GM23338 (cell line): ENCODE data around the gene TRIM38. TPM values are rescaled to one million over a fixed set of nuclear protein-coding genes. Genes with fewer than 3 reads are reported as not detected.

ENCODE experiments used
- CTCF ChIP-seq, 2 experiments: fragments of 200-600 bp in 1 of 2; sonication (generic) in 1 of 2; conservative IDR thresholded peaks; 2 replicates each; pipeline versions ENCODE4 v1.5.1 to v1.6.1; 2016 to 2017; ENCODE audit warnings: antibody characterized with exemption in 2 of 2, low read depth in 2 of 2, mild to moderate bottlenecking in 2 of 2, moderate library complexity in 1 of 2
- ETS1 ChIP-seq: IDR thresholded peaks from 2 replicates; pipeline ENCODE4 v1.6.1; 2016; ENCODE audit warnings: antibody characterized with exemption
- EZH2 ChIP-seq: fragments of 200-600 bp; sonication (generic); IDR thresholded peaks from one replicate; pipeline ENCODE4 v1.8.0; 2017; ENCODE audit warnings: antibody characterized with exemption, mild to moderate bottlenecking, low read depth; ENCODE audit not compliant: unreplicated experiment
- EZH2phosphoT487 ChIP-seq: fragments of 200-600 bp; sonication (generic); IDR thresholded peaks from one replicate; pipeline ENCODE4 v1.8.1; 2018; ENCODE audit warnings: antibody characterized with exemption; ENCODE audit not compliant: unreplicated experiment
- JUNB ChIP-seq: IDR thresholded peaks from one replicate; pipeline ENCODE4 v1.6.1; 2016; ENCODE audit warnings: antibody characterized with exemption; ENCODE audit not compliant: unreplicated experiment
- NANOG ChIP-seq: IDR thresholded peaks from 2 replicates; pipeline ENCODE4 v1.6.1; 2016; ENCODE audit warnings: antibody characterized with exemption, borderline replicate concordance
- POLR2AphosphoS5 ChIP-seq: IDR thresholded peaks from 2 replicates; pipeline ENCODE4 v1.6.1; 2016; ENCODE audit warnings: antibody characterized with exemption, low read depth
- ZNF114 ChIP-seq: fragments of 250-450 bp; sonication (Bioruptor Pico); IDR thresholded peaks from 2 replicates; pipeline ENCODE4 v1.5.0; 2020; ENCODE audit warnings: mild to moderate bottlenecking, moderate library complexity
- ZNF331 ChIP-seq: fragments of 250-450 bp; sonication (Bioruptor Pico); IDR thresholded peaks from 2 replicates; pipeline ENCODE4 v1.5.0; 2020; ENCODE audit warnings: low read depth, mild to moderate bottlenecking, moderate library complexity
- ZNF462 ChIP-seq: fragments of 250-450 bp; sonication (Bioruptor Pico); IDR thresholded peaks from 2 replicates; pipeline ENCODE4 v1.5.0; 2020; ENCODE audit warnings: mild to moderate bottlenecking, moderate library complexity
- polyA plus RNA-seq: library from polyadenylated mRNA; unstranded; fragments of >200 nt; fragmentation: Nextera tagmentation; extraction: Ambion mirVana; gene quantifications from 2 replicates; pipeline ENCODE4 v1.2.1, GENCODE V29; 2016
- total RNA-seq: library from RNA; depleted of rRNA; stranded (reverse); fragments of >200 nt; shearing (Covaris generic); gene quantifications from 2 replicates; pipeline ENCODE4 v1.2.3, GENCODE V29; 2014

Gene TRIM38
- total and polyA plus RNA-seq, 2 experiments from 2014 or later, result 0.66 to 0.82 TPM

GRCh38 chr6:25998379-25998778 is 35.8 kb downstream of the TRIM38 start (continued):
- TF ChIP-seq ZNF462 (CRISPR knock-in tag), result no peak
- no peak for TF ChIP-seq NANOG
- TF ChIP-seq POLR2AphosphoS5, result no peak
- TF ChIP-seq ZNF331 (CRISPR knock-in tag), result no peak
- TF ChIP-seq EZH2, result no peak
- no peak for TF ChIP-seq ZNF114
- no peak for TF ChIP-seq JUNB
- no peak for TF ChIP-seq EZH2phosphoT487
- no peak for TF ChIP-seq ETS1
- TF ChIP-seq CTCF (conservative IDR thresholded peaks at IDR 0.05; ENCODE audit: low read depth in 2 of 2), result no peak
